Measurements from ENCODE around the gene IQCM.

Gene IQCM, protein sequence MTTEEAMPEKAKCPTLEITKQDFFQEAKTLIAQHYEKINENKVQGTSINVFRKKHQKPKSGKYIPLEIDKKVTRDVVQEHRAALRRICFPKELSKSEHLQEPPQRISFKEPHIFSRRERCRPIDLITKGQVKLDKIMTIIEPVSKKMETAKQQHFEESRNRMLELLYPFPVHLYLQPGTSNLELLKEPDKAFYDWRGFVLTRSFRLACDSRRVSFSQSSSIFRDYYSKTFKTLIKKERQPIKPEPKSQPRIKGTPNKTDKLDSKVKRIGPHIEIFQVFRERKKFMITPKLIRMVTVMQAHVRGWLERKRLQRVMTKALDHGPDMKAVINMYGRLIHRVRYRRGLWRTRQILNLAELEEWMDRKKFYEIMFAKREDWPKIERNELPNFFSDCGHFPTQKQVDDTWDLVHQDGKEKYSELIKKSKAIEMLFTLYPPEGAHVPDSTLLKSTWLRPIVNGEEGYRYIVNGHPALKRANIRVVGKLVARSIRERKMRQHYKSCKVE

DNA sequence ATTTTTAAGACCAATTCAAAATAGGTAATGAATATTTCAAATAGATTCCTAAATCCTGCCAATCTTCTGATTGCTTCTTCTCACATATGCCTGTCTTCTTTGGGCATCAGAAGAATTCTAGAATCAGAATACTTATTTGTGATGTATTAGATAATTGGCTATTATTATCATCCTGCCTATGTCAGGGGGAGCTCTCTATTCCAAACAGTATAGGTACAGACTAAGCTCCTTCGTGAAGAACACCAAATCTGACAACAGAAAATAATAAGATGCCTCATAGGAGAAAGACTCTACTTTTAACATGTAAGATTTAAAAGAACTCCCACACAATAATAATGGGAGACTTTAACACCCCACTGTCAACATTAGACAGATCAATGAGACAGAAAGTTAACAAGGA is at the start of gene IQCM:
Gene IQCM (minus strand): TSS at position 101 of the 400 bp plus-strand sequence. CDS start 73,152 bp downstream, outside the sequence.
- DNase-seq (ENCODE audit: low read depth) = no peak

DNA sequence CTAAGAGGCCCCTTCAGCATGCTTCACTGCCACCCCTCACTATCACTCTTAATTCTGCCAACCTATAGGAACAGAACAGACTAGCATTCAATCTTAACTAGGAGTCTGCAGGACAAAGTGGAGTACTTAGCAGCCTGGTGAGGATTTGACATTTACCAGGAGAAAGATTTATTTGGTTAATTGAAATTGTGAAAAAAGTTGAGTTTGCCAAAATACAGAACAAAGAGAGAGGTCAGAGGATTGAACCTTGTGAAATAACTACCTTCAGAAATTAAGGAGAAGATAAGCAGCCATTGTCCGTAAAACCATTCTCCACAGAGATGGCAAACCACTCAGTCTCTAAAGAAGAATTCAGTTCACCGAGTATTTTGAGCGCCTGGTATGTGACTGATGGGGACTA is 41.8 kb upstream of the IQCM start:
- no peak for DNase-seq (ENCODE audit: low read depth)

DNA sequence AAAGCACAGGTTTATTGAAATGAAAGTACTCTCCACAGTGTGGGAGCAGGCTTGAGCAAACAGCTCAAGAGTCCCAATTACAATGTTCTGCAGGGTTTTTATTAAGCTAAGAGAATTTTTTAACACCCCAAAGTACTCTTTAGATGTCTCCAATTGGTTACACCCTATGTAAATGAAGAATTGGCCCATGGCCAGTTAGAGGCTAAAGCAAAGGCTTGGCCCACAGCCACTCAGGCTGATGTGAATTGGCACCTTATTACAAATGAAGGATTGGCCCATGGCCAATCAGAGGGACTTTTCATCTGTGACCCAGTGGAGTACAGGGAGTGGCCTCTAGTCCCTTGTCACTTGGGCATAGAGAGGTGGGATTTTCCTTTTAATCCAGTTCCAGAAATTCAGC is 30.1 kb upstream of the IQCM start:
- no peak for DNase-seq (ENCODE audit: low read depth)

DNA sequence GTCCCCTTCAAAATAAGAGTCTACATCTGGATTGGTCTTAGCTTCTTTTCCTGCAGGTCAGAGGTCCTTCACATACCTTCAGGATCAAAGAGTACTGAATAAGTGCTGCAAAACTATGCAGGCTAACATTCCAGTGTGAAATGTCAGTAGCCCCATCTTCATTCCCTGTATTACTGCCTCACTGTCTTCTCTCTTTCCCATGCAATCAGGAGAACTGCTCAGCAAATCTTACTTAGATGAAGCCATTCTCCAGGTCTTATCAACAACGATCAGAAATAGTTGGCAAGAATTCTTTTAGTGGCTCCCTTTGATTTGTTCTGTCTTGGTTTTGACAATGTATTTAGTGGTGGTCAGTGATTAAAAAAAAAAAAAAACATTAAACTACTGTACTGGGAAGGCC is 26.0 kb upstream of the IQCM start:
- no peak for DNase-seq (ENCODE audit: low read depth)

DNA sequence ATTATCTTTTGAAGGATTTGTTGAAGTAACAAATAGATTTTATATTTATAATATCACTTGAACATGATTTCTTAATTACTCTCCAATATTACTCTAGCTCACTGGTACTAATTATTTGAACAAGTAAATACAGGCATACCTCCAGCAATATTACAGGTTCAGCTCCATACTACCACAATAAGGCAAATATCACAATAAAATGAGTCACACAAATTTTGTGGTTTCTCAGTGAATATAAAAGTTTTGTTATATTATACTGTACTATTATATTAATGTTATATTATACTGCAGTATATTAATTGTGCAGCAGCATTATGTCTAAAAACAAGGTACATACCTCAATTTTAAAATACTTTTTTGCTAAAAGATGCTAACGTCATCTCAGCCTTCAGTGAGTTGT is 22.4 kb upstream of the IQCM start:
- DNase-seq (ENCODE audit: low read depth) = no peak

DNA sequence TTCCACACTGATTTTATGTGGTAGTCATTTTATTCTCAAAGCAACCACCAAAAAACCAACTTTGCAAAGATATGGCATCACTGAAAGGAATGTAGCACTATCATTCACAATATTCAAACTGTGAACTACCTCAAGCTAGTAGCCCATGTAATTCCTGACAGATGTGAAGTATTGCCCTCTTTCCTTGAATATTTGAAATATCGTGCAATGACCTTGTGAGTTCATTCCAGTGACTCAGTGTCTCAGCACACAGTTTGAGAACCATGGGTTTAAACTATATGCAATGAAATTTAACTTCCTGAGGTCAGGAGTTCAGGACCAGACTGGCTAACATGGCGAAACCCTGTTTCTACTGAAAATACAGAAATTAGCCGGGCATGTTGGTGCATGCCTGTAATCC is 20.9 kb upstream of the IQCM start:
- DNase-seq (ENCODE audit: low read depth) = no peak

DNA sequence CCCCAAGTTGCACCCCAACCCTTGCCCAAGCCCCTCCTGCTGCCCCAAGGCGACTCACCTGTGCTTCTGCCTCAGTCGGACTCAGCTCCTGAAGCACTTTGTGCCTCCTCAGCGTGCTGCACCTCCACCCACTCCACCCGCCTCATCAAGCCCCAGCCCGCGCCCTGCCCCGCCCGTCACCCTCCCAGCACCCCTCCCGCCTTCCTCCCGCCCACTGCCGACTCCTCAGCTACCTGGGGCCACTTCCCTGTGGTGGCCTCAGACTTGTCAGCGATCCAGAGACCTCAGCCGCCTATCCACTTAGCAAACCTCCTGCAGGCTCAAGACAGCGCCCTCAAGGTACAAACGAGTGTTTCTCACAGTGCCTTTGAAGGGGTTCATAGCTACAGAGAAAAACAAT is 19.6 kb upstream of the IQCM start:
- DNase-seq (ENCODE audit: low read depth) = no peak

DNA sequence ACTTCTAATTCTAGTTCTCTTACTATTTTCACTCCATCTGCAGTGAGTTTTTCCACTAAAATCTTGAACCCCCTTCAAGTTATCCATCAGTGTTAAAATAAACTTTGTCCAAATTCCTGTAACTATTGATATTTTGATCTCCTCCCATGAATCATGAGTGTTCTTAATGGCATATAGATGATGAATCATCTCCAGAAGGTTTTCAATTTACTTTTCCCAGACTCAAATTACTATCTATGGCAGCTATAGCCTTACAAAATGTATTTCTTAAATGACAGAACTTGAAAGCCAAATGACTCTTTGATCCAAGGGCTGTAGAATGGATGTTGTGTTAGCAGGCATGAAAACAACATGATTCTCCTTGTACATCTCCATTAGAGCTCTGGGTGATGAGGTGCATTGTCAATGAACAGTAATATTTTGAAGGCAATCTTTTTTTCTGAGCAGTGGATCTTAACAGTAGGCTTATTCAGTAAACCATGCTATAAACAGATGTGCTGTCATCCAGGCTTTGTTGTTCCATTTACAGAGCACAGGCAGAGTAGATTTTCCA is 16.1 kb upstream of the IQCM start:
- no peak for DNase-seq (ENCODE audit: low read depth)

DNA sequence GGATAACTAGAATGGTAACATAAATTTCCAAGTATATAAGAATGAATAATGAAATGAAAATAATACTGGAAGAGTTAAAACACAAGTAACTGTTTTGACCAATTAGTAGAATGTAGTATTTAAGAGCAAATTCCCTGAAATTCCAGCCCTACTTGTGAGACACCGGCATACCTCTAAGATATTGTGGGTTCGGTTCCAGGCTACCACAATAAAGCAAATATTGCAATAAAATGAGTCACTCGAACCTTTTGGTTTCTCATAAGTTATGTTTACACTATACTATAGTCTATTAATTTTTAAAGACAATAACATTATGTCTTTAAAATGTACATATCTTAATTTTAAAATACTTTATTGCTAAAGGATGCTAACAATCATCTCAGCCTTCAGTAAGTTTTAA is 15.2 kb upstream of the IQCM start:
- DNase-seq (ENCODE audit: low read depth) = no peak

DNA sequence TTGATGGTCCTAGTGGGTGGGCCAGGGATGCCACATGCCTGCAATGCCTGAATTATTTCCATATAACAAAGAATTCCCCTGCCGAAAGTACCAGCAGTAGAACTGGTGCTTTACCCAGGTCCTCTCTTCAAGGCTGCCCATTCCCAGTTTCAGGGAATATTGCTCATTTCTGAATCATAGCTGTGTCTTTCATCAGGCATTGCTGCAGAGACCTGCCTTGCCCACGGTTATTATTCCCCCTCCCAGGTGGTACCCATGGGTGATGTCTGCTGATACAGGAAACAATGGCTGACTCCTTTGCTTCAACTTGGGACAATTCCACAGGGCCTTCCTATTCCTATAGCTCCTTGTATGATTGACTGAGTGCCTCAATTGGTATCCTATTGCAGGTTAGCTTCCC is 9.7 kb upstream of the IQCM start:
- no peak for DNase-seq (ENCODE audit: low read depth)

DNA sequence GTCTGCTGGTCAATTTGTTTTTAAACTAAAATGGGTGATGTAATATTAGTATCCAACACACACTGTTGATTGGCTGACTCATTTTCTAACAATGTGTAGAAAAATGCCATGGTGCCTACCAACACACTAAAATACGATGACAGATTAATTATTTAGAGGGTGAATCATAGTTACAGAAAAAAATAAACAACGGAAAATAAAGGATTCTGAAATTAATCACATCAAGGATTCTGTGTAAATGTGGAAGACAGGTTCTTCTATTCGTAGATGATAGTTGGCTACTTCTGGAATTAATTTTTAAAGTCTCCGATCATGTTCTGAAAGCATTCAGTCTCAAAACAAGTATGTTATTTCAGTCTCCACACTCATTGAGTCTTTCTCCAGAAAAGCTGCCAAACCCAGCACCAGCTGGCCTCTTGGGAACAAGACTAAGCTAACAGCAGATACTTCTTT is 8.2 kb upstream of the IQCM start:
- no peak for DNase-seq (ENCODE audit: low read depth)

DNA sequence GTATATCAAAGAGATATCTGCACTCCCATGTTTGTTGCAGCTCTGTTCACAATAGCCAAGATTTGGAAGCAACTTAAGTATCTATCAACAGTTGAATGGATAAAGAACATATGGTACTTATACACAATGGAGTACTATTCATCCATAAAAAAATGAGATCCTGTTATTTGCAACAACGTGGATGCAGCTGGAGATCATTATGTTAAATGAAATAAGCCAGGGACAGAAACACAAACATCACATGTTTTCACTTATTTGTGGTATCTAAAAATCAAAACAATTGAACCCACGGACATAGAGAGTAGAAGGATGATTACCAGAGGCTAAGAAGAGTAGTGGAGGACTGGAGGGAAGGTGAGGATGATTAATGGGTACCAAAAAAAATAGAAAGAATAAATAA is 14.2 kb downstream of the IQCM start:
- DNase-seq (ENCODE audit: low read depth) = no peak

DNA sequence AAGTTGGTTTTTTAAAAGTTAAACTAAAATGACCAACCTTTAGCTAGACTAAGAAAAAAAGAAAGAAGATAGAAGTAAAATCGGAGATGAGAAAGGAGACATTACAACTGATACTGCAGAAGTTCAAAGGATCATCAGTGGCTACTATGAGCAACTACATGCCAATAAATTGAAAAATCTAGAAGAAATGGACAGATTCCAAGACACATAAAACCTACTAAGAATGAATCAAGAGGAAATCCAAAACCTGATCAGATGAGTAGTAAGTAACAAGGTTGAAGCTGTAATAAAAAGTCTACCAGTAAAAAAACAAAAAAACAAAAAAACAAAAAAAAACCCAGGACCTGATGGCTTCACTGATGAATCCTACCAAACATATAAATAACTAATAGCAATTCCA is 16.1 kb downstream of the IQCM start:
- DNase-seq (ENCODE audit: low read depth) = no peak

DNA sequence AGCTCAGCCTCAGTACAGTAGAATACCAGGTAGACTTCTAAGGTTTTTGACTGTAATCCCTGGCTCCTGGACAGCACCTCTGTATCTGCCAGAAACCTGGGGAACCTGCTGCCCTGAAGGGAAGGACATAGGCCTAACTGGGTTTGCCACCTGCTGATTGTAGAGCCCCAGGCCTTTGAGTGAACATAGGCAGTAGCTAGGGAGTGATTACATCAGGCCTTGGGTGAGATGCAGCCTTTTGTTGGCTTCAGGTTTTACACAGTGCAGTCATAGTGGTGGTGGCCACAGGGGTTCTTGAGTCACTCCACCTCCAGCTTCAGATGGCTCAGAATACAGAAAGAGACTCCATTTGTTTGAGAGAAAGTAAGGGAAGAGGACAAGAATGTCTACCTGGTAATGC is 19.3 kb downstream of the IQCM start:
- no peak for DNase-seq (ENCODE audit: low read depth)

DNA sequence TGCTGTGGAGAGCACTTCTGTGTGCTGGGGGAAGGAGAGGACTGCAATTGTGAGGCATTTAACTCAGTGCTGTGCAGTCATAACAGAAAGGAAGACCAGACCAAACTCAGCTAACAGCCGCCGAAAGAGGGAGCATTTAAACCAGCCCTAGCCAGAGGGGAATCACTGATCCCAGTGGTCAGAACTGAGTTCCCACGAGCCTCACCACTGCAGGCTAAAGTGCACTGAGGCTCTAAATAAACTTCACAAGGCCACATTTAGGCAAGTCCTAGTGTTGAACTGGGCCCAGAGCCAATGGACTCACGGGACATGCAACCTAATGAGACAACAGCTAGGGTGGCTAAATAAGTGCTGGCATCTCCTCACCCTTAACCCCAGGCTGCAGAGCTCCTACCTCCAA is 20.4 kb downstream of the IQCM start:
- DNase-seq (ENCODE audit: low read depth) = no peak

DNA sequence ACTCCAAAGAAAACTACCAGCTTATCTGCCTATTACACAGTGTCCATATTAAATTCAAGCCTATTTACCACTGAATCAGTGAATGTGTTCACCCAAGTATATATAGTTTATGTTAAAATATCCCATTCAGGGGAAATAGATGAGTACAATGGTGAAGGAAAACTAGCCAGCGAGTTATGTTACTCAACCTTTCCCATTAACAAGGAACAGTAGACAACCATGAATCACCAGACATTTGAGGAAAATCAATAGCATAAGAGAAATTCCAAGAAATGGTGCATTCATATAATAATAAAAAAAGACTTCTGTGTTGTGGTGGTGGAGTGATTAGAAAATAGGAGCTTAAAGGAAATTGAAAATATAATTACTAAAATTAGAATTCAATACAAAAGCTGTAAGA is 21.3 kb downstream of the IQCM start:
- DNase-seq (ENCODE audit: low read depth) = no peak

DNA sequence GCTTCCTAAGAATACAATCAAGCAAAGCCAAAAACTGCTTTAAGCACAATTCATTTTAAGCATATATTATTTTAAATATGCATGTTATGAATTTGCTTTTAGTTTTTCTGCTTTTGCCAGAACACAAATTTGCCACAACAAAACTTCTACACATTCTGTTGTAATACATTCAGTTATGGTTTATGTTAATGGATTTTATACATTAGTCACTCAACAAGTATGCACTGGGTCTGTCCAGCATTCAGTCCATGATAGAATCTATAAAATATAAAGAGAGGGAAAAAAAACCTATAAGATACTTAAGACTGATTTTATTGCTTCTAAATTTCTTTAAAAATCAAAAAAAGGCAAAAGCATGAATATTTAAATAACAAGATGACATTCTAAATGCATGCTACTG is 22.2 kb downstream of the IQCM start:
- no peak for DNase-seq (ENCODE audit: low read depth)

DNA sequence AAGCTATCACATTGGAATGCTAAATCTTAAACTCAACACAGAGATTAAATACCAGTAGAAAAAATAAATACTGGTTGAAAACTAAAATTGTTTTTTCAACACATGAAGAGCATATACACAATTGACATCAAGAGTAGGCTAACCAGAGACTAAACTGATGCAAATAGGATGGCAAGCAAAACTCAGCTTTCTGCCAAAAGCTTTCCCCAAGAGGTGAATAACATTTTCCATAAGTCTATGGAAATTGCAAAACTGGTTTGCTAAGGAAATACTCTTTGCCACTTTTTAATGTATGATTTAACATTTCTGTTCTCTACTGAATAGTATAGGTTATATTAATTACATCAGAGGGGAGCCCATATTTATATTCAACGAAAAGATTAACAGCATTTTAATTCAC is 23.8 kb downstream of the IQCM start:
- DNase-seq (ENCODE audit: low read depth) = no peak

DNA sequence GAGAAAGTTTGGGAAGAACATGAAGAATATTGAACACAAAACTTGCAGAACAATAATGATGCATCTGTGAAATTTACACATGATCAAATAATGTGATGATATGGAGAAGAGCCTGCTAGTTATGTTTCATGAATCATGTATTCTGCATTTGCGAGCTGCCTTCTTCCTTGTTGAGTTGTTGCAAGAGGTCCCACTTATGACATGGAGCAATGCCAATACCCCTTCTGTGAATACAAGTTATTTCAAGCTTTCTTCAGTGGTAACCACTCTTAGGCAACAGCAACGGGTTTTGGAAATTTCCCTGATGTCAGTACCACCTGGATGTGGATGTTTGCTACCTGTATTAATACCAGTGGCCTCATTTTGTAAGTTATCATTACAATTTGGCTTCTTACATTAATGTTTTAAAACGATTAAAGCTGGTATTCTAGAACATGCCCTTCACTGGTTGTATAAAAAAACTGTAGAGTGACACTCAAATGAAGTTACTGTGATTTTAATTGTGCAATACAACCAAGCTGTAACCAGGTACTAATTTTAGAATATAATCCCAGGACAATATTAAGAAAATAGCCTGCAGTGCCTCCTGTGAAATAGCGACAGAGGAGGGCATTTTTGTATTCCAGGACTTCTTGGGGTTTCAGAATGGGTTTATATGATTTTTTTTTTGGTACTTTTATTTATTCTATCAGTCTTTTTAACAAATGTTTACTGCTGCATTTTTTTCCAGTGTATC is 25.3 kb downstream of the IQCM start:
- no peak for DNase-seq (ENCODE audit: low read depth)

DNA sequence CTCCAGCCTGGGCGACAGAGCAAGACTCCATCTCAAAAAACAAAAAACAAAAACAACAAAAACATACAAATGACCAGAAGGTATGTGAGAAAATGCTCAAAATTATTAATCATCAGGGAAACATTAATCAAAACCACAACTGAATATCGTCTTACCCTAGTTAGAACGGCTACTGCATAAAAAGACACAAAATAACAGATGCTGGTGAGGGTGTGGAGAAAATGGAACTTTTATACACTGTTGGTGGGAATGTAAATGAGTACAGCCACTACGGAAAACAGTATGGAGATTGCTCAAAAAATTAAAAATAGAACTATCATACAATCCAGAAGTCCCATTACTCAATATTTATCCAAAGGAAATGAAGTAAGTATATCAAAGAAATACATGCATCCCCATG is 27.3 kb downstream of the IQCM start:
- no peak for DNase-seq (ENCODE audit: low read depth)

DNA sequence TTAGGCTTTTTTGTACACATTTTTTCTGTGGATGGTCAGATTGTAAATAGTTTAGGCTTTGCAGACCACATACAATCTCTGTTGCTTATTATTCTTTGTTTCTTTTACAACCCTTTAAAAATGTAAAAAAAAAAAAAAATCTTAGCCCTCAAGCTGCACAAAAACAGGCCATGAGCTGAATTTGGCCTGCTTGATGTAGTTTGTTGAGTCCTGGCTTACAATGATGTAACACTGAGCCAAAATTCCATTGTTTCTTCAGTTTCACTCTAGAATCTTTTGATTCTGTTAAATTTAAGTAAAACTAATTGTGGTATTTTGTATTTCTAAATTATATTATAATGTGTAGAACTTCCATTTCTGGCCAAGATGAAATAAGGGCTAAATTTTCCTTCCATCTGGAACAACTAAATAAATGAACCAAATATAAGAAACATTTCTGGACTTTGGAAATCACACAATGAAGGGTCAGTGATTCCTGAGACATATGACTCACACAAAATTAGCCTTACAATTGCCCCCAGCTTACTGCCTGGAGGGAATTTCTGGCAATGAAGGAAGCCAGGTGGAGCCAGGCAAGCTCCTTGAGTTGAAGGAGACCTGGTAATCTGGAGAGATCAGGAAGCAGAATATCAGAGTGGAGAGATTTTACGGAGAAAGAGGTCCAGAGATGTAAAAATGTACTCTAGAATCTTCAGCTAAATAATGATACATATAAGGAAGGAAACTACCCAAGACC is 29.8 kb downstream of the IQCM start:
- DNase-seq (ENCODE audit: low read depth) = no peak

DNA sequence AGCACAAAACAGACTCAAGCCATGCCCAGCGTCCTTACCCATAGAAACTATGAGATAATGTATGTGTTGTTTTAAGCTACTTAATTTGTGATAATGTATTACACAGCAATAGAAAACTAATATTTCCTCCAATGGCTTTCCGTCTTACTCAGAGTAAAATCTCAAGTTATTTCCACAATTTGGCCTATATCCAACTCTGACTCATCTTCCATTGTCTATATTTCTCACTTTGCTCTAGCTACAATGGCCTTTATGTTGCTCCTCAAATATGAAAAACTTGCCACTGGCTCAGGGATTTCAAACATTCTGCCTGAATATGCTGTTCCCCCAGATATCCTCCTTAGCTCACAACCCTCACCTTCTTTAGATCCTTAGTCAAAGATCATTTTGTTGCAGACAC is 31.6 kb downstream of the IQCM start:
- no peak for DNase-seq (ENCODE audit: low read depth)

Data from CMK (cell line).